Measurements from ENCODE around the gene NOL4L.
A peak's percentile ranks its signal among the peaks of the same experiment; 100 is the strongest.

Gene NOL4L

DNA sequence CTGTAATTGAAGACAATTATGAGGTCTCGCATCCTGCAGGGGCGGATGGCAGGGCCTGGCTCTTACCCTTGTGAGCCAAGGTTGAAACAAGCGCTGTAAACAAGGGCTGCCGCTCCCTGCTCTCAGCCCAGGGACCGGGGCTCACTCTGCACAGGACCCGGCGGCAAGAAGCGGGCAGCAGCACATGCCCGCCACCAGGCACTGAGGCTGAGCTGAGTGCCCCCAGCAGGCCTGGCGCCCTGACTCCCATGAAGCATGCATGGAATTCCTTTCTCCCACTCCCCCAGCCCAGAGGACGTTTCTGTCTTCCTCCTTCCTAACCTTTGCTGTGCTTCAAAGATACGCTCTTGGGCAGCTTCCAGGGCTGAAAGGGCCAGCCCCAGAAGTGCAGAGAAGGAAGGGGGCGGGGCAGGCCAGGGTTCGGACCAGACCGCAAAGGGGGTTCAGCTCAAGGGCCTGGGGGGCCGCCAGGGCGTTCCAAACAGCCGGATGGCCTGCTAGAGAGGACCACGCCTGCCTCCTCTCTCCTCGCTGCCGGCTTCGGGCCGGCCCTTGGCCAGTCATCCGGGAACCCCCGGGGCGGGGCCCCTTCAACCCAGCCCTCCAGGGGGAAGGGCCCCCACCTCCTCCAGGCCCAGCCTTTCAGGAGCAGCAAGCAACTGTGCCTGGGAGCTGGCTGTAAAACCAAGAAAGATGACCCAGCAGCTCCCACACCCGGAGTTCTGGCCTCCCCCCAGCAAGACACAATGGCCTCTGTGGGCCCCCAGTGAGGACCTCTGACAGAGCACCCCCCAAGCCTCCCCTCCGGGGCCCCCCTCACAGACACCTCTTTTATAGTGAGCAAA is 109.9 kb downstream of the NOL4L start:
- Histone ChIP-seq H3K9me3 (no peaks in the 10 kb centered on the region), H3K27me3 (no peaks in the 10 kb centered on the region), H3K36me3 (peaks cover 46% of the 10 kb centered on the region), H3K4me3 (ENCODE audit: low read depth in 1 of 2, low read length in 1 of 2) (peak overlapping the region; percentile 2 to 8), H3K4me1 (ENCODE audit: control insufficient read depth in 1 of 2, insufficient read depth in 1 of 2, low read depth in 1 of 2, low read length in 1 of 2) (peaks cover 58 to 63% of the 10 kb centered on the region in 2 experiments), H3K27ac (peak overlapping the region; percentile 36)
- TF ChIP-seq, protein P1, sequence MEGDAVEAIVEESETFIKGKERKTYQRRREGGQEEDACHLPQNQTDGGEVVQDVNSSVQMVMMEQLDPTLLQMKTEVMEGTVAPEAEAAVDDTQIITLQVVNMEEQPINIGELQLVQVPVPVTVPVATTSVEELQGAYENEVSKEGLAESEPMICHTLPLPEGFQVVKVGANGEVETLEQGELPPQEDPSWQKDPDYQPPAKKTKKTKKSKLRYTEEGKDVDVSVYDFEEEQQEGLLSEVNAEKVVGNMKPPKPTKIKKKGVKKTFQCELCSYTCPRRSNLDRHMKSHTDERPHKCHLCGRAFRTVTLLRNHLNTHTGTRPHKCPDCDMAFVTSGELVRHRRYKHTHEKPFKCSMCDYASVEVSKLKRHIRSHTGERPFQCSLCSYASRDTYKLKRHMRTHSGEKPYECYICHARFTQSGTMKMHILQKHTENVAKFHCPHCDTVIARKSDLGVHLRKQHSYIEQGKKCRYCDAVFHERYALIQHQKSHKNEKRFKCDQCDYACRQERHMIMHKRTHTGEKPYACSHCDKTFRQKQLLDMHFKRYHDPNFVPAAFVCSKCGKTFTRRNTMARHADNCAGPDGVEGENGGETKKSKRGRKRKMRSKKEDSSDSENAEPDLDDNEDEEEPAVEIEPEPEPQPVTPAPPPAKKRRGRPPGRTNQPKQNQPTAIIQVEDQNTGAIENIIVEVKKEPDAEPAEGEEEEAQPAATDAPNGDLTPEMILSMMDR (IDR thresholded peaks at IDR 0.05): no peak

DNA sequence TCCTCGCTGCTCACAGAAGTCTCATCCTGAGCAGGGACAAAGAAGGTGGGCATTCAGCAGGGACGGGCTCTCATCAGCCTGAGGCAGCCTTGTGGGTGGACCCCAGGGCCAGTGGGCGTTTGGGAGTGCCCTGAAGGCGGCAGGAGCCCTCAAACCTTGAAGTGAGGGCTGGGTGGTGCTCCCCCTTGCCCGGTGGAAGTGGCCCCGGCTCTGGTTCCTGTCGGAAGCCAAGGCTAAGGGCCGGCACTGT is 110.5 kb downstream of the NOL4L start:
- Histone ChIP-seq H3K27ac (no peak overlapping the region), H3K4me3 (ENCODE audit: low read depth in 1 of 2, low read length in 1 of 2) (peak overlapping the region in 1 of 2 experiments; percentile 8)

DNA sequence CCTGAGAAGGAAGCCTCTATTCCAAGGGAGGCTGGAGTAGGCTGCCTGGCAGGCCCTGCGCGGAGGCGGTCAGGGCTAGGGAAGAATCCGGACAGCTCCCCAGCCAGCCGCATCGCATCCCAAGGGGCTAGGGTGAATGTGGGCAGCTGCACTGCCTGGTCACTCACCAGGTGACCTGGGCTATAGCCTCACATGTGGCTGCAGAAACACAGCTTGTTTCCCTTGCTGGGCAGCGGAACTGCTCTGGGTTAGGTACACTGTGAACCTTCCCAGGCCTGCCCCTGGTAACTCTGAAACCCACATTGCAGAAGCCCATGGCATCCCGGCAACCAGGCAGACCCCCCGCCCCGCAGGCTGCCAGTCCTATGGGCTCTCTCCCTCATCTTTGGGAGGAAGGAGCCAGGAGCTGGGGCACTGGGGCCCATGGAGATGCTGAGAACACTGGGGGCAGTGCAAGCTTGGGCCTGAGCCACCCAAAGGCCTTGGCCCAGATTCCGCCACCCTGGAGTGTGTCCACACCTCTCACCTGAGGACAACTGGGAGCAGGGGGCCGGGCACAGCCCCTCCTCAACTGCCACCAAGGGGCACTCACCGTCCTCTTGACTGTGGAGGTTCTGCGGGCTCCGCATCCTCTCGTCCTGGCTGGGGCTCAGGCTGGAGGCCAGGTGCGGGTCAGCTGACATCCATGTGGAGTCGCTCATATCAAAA is 111.0 kb downstream of the NOL4L start:
- H3K27ac ChIP-seq: no peak overlapping the region
- TF ChIP-seq, protein P1 (IDR thresholded peaks at IDR 0.05): no peak
- no peak overlapping the region for H3K4me3 ChIP-seq (ENCODE audit: low read depth in 1 of 2, low read length in 1 of 2)
- peaks cover 46% of the 10 kb centered on the region for H3K36me3 ChIP-seq
- H3K9me3 ChIP-seq: no peaks in the 10 kb centered on the region
- peaks cover 53 to 60% of the 10 kb centered on the region in 2 experiments for H3K4me1 ChIP-seq (ENCODE audit: control insufficient read depth in 1 of 2, insufficient read depth in 1 of 2, low read depth in 1 of 2, low read length in 1 of 2)
- no peaks in the 10 kb centered on the region for H3K27me3 ChIP-seq

More for the DNA sequence above, 110.5 kb downstream of the NOL4L start:
- H3K4me1 ChIP-seq (ENCODE audit: control insufficient read depth in 1 of 2, insufficient read depth in 1 of 2, low read depth in 1 of 2, low read length in 1 of 2): peaks cover 58 to 63% of the 10 kb centered on the region in 2 experiments
- no peaks in the 10 kb centered on the region for H3K9me3 ChIP-seq
- H3K27me3 ChIP-seq: no peaks in the 10 kb centered on the region
- H3K36me3 ChIP-seq: peaks cover 46% of the 10 kb centered on the region
- TF ChIP-seq, protein P1 (IDR thresholded peaks at IDR 0.05): no peak

DNA sequence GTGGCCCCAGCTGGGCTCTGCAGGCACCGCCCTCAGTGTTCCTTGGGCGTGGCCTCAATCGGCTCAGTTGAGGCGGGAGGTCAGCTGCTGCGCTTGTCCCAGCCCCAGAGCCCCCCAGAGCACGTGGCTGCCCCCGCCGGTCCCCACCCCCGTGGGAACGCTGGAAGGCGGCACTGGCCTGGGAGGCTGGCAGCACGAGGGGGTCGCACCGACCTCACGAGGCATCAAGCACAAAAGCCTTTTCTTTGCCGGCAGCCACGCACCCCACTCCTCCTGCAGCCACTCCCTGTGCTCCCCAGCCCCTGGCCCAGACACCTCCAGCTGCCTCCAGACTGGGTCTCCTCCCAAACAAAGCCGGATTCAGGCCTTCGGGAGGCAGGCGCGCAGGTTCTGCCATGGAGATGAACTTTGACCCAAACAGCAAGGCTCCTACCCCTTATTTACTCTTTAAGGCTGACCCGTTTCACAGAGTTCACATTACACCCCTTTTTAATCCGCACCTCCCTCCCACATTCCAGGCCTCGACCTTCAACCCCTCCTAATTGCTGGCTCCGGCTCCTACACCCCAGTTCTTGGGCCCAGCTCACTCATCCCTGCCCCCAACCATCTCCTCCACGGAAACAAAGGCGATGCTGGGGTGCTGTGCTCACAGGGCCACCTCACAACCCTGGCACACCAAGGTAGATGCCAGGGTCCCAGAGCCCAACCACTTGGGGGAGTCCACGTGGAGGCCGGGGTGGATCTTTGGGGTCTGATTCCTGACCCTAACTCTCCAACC is 111.7 kb downstream of the NOL4L start:
- Histone ChIP-seq H3K27me3 (no peaks in the 10 kb centered on the region), H3K27ac (no peak overlapping the region), H3K9me3 (no peaks in the 10 kb centered on the region), H3K4me3 (ENCODE audit: low read depth in 1 of 2, low read length in 1 of 2) (no peak overlapping the region), H3K36me3 (peaks cover 46% of the 10 kb centered on the region), H3K4me1 (ENCODE audit: control insufficient read depth in 1 of 2, insufficient read depth in 1 of 2, low read depth in 1 of 2, low read length in 1 of 2) (peaks cover 54 to 55% of the 10 kb centered on the region in 2 experiments)
- TF ChIP-seq, protein P1 (IDR thresholded peaks at IDR 0.05): no peak

GRCh38 chr20:32472581-32473207 is 112.4 kb downstream of the NOL4L start:
- H3K36me3 ChIP-seq: peaks cover 46% of the 10 kb centered on the region

More at GRCh38 chr20:32472581-32473207, 112.4 kb downstream of the NOL4L start:
- Histone ChIP-seq H3K4me3 (ENCODE audit: low read depth in 1 of 2, low read length in 1 of 2) (no peak overlapping the region), H3K4me1 (ENCODE audit: control insufficient read depth in 1 of 2, insufficient read depth in 1 of 2, low read depth in 1 of 2, low read length in 1 of 2) (peaks cover 48% of the 10 kb centered on the region in 2 experiments), H3K27ac (no peak overlapping the region), H3K9me3 (no peaks in the 10 kb centered on the region), H3K27me3 (no peaks in the 10 kb centered on the region)
- TF ChIP-seq, protein P1 (IDR thresholded peaks at IDR 0.05): no peak
